Nucleus accumbens (tissue), 56 donors: Measurements from ENCODE around the gene CNGA4.
"Not testable (repeated sequence)": the region's sequence is repeated elsewhere in the genome, so short reads cannot be mapped to it uniquely, and the experiment has no call there.

ENCODE experiments used
- DNase-seq, 56 donors: peaks; one replicate each; lab custom pipeline; 2025; lab: John Stamatoyannopoulos, UW

Gene CNGA4

DNA sequence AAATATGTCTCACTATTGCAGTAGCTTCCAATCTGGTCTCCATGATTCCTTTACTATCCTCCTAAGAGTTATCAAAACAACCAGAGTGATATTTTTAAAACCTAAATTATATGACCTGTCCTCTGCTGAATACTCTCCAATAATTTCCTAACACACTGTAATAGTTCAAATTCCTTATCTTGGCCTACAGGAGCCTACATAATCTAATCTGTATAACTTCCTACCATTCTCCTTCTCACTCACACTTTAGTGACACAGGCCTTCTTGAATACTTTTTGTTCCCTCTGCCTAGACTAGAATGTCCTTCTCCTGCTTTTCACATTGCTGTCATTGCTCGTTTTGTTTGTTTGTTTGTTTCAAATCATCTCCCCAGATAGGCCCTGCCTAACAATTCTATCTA, 13.9 kb upstream of the CNGA4 start:
- no peak for DNase-seq

DNA sequence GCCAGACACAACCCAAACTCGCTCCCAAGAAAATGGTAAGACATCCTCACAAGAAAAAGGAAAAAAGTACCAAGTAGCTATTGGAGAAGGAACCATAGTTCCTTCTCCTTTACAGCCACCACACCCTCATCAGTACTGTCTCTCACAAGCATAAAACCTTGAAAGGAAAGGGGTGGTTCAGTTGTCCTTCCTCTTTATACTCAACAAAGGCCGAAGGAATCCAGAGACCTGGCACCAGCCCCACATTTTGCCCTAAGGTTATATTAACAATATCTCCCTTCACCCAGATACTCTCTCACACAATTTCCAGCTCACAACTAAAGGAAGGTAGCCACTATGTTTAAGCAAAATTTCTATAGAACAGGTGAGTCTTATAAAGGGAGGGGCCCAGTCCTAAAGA, 13.0 kb upstream of the CNGA4 start:
- DNase-seq: no peak

DNA sequence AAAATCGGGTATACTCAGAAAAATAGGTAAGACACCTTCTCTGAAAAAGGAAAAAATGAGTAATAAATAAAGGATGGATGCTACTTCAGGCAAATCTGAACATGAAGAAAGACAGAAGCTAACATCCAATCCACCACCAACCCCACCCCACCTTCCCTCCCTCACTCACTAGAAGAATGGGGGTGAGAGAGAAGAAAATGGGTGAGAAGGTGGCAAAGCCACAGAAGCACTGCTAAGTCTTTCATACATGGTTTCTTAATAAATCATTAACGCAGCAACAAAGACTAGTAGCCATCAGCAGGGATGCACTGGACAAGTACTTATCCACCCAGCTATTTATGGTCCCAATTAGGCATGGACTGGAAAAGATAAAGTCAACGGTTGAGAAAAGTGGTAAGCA, 10.4 kb upstream of the CNGA4 start:
- no peak for DNase-seq

DNA sequence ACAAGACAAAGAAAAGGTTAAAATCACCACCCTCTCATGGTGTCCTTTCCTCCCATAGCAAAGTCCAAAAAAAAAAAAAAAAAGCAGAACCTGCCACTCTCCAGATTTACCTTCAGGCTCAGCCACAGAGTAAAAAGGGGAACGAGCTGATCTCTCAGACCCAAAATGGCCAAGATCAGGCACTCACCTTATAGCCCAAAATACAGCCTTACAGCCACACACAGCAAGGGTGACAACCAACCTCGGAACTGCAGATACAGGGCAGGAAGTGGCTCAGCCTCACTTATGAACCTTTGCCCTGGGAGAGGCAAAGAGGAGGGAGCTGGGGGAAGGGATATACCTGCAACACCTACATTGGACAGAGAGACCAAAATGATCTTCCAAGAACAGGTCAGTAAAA, 9.0 kb upstream of the CNGA4 start:
- DNase-seq: no peak

DNA sequence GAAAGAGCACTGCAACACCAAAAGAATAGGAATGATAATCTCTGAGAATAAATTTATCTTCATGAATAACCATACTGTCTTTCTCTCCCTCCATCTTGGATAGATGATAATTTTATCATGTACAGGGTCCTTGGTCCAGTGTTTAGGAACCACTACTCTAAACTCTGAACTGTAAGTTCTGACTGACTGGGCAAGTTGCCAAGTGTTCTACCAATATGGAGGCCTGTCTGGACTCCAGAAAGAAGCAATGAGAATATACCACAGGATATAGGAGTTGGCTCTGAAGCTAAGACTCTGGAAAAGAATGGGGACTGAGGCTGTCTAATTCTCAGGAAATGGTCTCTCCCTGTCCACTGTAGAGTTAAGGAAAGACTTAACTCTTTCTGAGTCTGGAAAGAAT, 6.0 kb upstream of the CNGA4 start:
- no peak for DNase-seq

DNA sequence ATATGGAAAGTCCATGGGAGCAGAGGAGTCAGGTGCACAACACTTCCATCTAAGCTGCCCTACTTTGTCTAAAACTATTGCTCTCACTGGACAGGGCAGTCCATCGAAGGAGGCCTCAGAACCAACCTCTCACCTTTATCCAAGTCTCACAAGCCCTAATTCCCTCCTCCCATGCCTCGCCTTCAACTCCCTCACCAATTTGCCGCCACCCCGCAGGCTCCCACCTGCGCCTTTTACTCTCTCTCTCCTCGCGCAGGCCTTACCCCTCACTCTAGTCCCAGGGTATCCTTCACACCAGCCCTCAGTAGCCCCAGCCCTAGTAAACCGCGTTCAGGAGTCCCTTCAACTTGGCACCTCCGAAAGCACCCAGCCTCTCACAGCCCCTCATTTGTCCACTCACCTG, 4.9 kb upstream of the CNGA4 start:
- peak in 1 of 56 donors; percentile 53 for DNase-seq

DNA sequence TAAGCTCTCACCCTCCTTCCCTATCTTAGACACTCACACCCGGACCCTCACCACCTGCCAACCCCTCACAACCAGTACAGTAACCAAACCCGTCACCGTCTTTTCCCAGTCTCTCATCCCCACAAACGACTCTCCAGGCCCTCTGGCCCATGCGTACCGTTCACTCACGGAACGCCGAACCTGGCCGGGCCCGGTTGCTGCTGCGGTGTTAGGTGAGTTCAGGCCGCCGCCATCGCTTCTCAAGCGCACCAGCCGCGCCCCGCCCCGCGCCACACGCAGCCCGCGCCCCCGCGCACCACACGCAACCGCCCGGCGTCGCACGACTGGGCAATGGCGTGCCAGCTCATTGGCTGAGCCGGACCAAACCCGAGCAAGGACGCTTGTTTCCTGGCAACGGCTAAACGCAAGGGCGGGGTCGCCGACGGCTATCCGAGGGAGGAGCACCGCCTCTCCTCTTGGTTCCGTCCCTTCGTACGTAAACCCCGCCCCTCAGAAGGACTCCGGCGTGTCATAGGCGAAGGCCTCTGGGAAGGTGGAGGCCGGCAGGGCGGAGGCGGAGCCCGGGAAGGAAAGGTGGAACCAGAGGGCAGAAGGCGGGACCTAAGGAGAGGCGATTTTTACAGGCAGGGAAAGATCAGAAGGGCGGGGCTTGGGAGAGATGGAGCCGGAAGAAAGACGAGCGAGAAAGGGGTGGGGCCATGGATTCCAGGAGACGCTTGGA, 4.3 kb upstream of the CNGA4 start, which contains the start of gene FHIP1B:
TSS of gene FHIP1B (minus strand) at position 250 of the 721 bp plus-strand sequence. CDS start 10,120 bp downstream, outside the sequence.
- DNase-seq: peak; percentile 81 to 100 (median 100)

DNA sequence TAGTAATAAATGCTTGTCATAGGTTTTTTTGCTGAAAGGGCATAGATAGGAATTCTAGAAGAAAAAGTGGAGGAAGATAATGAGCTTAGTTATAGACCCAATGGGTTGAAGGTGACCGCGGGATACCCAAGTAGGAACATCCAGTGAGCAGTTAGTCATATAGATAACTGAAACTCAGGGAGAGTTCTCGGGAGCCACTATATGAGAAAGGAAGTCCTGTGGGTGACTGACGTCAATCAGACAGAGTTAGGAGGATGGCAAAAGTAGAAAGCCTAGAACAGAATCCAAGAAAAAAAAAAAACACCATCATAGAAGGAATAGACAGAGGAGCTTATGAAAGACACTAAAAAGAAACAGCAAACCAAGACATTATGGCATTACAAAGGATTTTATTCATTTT, 1.6 kb upstream of the CNGA4 start:
- DNase-seq: no peak

DNA sequence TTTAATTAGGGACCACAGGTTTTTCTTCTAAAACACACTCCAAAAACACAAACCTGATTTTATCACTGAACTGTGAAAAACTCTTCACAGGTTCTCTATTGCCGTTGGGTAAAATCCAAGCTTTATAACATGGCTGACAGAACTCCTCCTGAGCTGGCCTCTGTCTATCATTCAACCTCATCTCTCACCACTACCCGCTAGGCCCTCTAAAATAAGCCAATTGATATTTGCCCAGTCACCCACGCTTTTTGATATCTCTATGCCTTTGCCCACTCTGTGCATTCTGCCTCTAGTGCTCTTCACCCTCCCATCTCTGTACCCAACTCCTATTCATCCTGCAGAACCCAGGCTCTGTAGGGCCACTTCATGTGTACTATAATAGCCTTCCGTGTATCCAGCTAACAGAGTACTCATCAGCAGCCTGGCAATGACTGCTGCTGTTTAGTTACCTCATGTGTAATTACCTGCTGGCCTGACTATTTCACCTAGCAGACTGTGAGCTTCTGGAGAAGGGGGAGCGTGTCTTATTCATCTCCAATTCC, 1.1 kb upstream of the CNGA4 start:
- no peak for DNase-seq

DNA sequence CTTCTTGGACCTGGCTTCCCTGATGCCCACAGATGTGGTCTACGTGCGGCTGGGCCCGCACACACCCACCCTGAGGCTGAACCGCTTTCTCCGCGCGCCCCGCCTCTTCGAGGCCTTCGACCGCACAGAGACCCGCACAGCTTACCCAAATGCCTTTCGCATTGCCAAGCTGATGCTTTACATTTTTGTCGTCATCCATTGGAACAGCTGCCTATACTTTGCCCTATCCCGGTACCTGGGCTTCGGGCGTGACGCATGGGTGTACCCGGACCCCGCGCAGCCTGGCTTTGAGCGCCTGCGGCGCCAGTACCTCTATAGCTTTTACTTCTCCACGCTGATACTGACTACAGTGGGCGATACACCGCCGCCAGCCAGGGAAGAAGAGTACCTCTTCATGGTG, 1.2 kb downstream of the CNGA4 start:
- DNase-seq: no peak

DNA sequence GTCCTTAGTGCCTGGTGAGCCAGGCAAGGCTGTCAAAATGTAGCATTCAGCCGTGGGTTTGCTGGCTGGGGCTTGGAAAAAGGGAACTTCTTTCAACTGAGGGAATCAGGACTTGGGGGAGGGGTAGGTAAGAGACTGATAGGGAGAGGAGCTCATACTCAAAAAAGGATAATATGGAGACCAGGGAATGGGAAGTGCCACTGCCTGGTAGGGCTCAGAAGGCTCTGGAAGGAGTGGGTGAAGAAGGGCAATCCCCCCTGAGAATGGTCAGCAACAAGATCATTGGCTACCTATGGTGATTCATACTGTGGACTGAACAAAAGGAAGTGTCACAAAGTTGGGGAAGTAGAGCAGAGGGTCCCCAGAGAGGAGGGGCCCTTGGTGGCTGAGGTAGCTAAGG, 1.9 kb downstream of the CNGA4 start:
- no peak for DNase-seq

DNA sequence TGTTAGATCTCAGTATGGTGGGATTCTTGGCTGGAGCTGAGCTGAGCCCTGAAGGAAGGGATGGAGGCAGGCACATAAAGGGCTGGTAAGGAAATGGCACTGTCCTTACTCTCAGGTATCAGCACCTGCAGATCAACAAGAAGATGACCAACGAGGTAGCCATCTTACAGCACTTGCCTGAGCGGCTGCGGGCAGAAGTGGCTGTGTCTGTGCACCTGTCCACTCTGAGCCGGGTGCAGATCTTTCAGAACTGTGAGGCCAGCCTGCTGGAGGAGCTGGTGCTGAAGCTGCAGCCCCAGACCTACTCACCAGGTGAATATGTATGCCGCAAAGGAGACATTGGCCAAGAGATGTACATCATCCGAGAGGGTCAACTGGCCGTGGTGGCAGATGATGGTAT, 2.4 kb downstream of the CNGA4 start:
- no peak for DNase-seq

DNA sequence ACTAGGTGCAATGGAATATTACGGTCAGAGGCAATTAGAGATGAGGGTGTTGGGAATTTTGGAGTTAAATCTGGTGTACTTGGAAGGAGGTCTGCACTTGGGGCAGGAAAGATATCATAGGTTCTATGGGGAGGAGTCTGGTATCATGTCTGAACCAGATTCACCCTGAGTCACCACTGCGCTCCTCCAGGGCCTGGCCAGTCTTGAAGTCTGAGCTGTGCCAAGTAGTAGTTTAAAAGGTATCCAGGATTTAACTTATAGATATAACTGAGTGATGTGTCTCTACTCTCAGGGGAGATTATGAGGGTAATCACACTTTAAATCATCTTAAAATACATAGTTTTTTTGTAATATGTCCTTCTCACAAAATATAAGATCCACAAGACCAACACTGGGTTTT, 6.6 kb downstream of the CNGA4 start:
- DNase-seq: no peak

DNA sequence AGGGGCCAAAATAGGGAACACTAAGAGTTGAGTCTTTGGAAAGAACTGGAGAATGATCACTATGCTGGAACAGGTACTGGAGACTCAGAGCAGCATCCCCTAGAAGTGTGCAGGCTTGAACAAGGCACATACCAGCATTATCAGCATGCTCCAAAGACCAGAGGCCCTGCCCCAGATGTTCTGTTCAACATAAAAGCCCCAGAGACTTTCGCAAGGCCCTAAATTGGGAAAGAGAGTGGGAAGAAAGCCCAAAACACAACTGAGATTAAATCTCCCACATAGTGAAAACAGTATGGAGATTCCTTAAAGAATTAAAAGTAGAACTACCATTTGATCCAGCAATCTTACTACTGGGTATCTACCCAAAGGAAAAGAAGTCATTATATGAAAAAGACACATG, 9.4 kb downstream of the CNGA4 start:
- DNase-seq: no peak

DNA sequence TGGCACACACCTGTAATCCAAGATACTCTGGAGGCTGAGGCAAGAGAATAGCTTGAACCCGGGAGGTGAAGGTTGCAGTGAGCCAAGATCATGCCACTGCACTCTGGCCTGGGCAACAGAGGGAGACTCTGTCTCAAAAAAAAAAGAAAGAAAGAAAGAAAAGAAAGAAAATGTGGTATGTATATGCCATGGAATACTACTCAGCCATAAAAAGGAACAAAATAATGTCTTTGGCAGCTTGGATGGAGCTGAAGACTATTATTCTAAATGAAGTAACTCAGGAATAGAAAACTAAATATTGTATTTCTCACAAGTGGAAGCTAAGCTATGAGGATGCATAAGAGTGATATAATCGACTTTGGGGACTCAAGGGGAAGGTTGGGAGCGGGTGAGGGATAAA, 10.0 kb downstream of the CNGA4 start:
- DNase-seq: not testable (repeated sequence)

DNA sequence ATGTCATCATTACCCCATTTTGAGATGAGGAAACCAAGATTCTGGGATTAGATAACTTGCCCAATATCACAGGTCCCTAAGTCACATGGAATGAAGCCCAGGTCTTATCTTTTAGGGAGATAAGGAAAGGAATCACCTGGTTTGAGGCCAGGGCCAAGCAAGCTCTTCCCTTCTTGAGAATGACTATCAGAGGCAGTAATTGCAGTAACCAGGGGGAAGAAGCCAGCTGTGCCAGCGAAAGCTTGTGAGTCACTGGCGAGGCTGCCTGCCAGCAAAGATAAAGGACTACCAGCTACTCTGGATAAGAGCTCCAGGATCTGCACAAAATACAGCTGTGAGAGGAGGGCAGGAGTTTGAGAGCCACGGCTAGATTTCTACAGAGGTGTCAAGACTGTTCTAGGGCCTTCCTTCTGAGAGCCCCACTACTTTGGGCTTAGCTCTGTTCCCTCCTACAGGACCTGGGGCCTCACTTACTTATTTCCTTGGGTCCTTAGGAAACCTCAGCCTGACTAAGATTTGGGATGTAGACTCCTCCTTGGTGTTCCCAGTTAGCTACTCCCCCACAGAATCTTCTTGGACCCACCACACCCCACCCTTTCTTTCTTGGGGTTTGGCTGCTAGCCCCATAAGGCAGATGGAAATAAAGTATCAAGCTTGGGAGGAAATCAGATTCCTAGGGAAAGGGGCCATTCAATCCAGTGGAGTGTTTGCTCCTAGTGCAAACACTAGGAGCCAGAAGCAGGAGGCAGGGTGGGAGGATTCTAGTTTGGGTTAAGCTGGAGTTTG, 11.1 kb downstream of the CNGA4 start:
- DNase-seq: peak in 6 of 56 donors; percentile 9 to 30 (median 15)

DNA sequence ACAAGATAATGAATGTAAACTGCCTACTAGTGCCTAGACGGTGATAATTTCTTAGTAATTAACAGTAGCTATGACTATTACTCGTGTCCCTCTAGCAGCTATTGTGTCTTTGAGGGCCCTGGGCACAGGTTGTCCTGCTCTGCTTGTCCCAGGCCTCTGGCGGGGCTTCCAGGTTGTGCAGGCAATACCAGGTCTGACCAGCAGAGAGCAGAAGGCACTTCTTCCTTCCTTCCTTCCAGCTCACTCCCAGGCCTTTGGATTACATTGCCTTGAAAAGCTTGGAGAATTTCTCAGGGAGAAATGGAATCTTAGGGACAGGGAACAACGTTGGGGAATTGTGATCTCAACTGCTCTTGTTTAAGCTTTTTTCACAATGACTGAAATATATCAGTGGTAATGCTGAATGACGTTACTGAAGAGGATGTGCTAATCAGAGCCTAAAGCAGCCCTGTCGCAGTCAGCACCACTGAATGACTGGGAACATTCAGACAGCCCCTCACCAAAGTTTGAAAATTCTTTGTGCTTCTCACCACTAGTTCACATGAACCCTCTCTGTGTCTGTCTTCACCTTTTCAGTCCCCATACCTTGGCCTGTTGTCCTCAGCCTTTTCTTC, 12.3 kb downstream of the CNGA4 start:
- DNase-seq: peak in 29 of 56 donors; percentile 3 to 65 (median 22)

DNA sequence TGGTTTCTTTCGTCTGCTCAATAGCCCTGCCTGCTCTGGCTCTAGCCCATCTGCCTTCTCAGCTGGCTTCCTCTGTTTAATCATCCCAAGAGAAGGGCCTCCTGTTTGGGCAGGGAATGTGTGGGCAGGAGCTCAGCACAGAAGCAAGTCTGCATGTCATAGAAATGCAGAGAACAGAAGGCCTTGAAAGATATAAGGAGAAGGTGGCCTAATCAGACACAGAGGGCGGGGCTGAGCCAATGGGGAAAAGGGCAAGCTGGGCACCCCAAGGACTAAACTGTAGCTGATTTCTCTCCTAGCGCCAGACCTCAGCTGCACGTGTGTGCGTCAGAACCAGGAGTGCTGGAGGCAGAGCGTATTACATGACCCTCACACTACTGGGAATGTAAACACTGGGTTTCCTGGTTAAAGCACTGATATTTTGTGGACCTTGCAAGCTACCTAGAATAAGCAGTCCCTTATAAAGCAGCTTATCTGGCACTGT, 13.1 kb downstream of the CNGA4 start:
- DNase-seq: no peak

DNA sequence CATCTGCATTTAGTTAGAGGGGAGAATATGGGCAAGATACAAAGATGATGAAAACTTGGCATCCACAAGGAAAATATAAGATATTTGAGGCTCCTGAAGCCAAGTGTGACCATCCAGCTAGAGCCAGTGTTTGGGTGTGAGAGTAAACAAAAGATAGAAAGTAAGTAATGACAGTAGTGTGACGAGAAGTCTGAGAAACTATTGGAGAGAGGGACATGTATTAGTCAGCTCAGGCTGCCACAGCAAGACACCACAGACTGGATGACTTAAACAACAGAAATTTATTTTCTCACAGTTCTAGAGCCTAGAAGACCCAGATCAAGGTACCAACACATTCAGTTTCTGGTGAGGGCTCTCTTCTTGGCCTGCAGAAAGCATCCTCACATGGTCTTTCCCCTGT, 14.3 kb downstream of the CNGA4 start:
- DNase-seq: no peak

DNA sequence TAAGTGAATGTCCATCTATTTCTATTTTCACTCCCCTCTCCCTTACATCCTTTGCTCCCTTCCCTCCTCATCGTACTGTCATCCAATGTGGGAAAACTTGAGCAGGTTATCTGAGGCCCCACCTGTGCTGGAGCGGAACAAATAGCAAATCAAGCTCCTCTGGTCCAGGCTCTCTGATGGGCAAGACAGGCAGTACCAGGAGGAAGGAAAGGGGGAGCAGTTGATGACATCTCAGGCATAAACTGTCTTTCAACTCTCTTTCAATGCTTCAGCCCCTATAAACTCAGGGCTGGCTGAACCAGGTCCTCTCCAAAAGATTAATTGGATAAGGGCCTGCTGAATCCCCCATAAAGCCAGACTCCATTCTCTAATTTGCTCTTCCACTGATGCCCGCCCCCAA, 19.3 kb downstream of the CNGA4 start:
- DNase-seq: no peak

DNA sequence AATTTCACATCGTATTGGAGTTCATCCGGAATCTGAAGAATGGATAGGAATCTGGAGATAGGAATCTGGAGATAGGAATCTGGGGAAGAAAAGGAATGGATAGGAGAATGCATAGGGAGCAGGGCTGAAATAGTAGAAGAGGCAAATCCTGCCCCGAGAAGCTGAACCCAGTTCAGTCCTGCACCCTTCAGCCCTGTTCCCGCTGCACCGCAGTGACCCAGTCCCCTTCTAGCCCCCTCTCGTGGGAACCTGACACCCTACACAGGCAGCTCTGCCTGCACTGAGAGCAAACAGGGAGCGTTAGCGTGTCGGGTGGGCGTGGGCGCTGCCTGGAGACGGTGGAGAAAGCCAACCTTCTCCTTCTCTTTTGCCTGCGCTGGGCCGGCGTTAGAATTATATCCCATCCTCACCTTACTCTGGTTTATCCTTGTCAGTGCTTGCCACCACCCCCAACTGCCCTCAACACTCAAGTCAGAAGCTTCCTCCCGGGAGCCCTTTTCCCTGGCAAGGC, 19.7 kb downstream of the CNGA4 start:
- peak in 34 of 56 donors; percentile 19 to 76 (median 46) for DNase-seq
